Hematopoietic multipotent progenitor cell treated with erythropoietin and hydrocortisone succinate and interleukin-3 and kit ligand, for 4 days (in vitro differentiated cells): ENCODE measurements around the gene COL17A1.
A peak's percentile ranks its signal among the peaks of the same experiment; 100 is the strongest.

Source experiments
- DNase-seq: peaks from one replicate; pipeline ENCODE4 v3.0.0-alpha.2; 2015

The COL17A1 gene

GRCh38 chr10:104092749-104093148 lies 7.1 kb upstream of the COL17A1 start:
- no peak for DNase-seq

DNA sequence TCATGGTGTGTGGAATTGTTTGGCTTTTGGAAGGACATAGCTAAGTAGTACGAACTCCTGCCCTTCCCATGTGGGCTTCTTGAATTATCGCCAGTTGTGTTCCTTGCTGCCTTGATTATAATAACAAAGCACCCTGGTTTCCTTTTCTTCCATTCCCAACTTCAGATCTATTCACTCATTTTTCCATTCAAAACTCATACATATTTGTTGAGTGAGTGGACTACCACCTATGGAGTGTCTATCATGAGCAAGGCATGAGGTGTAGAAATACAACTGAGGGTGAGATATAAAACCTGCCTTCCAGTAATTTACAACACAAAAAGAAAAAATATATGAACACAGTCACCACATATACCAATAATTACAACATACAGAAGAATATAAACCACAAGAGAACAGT lies 4.9 kb upstream of the COL17A1 start:
- no peak for DNase-seq

GRCh38 chr10:104089621-104090020 lies 3.9 kb upstream of the COL17A1 start:
- no peak for DNase-seq

- no peak for DNase-seq
Measured at GRCh38 chr10:104088239-104088638, 2.6 kb upstream of the COL17A1 start.

DNA sequence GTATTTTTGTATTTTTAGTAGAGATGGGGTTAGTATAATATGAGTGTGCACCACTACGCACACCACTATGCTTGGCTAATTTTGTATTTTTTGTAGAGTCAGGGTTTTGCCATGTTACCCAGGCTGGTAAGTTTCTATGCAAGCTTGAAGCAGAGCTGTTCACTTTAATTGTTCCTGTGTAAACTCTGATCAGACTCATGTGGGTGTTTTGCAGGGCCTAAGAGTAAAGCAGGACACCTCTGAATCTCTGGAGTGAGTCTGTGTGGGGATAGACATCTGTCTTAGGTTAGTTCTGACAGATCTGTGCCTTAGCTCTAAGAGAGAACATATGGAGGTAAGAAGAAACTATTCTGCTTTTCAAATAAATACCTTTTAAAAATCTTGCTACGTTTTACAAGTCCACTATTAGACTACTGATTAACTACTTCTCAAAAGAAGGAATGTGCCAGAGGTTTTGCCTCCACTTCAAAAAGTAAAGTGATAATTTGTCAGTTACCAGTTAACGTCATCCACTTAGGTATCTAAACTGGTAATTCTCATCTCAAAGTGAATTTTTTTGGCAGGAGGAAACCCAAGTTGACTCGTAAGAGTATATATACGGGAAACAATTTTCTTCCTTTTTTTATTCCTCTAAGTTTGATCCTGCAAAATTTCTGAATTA lies 1.1 kb downstream of the COL17A1 start:
- no peak for DNase-seq

GRCh38 chr10:104081998-104082397 lies 3.7 kb downstream of the COL17A1 start:
- DNase-seq, result no peak

- peak; percentile 62 for DNase-seq
Measured at GRCh38 chr10:104080762-104081161, 4.9 kb downstream of the COL17A1 start.

- no peak for DNase-seq
Measured at GRCh38 chr10:104077663-104078151, 8.0 kb downstream of the COL17A1 start.

DNA sequence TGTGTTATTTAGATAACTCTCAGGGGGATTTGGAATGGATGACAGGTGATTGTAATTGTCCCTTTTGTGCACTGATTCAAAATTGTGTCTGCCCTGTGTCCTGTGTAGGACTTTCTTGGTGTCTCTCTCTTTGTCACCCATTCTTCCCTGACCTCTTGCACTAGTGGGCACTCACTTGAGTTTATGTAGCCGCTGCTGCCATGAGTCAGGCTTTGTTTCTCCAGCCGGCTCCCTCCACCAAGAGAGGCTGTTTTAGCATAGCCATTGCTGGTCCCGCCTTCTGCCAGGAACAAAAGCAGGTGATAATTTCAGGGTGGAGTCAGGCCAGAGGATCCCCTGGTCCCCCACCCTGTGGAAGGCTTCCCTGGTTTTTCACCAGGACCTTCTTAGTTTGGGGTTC lies 8.4 kb downstream of the COL17A1 start:
- DNase-seq, result no peak

DNA sequence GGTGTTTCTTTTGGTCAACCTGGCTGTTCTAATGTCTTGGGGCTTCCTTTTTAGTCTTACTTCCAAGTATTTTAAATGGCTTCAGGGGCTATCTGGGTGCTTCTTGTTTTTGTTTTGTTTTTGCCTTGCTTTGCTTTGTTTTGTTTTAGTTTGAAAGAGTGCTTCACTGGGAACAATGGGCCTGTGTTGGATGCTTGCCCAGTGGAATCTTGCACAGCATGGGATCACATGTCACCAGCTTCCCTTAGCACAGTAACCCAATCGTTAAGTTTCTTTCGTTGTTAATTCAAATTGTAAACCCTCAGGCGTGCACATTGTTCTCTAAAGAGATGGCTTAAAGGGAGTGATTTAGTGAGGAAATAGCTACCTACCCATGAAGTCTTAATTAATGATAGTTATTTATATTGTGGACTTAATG lies 8.9 kb downstream of the COL17A1 start:
- DNase-seq, result no peak

- no peak for DNase-seq
Measured at GRCh38 chr10:104074505-104074904, 11.2 kb downstream of the COL17A1 start.

- DNase-seq, result no peak
Measured at GRCh38 chr10:104072786-104073185, 12.9 kb downstream of the COL17A1 start.

DNA sequence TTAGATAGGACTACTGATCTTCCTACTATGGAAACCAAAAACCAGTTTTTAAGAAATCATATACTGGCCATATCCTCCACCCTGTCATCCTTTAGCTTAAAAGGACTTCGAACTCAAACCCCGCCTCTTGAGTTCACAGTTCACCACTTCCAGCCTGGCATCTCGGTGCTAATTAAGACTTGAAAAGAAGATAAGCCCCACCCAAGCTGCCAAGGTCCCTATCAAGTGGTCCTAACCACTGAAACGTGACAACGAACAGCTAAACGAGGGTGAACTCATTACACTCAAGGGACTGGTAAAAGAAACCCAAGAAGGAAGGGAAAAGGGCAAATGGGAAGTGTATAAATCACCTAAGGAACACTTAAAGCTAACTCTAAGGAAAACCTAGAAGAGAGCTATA lies 16.1 kb downstream of the COL17A1 start:
- DNase-seq, result peak; percentile 28

DNA sequence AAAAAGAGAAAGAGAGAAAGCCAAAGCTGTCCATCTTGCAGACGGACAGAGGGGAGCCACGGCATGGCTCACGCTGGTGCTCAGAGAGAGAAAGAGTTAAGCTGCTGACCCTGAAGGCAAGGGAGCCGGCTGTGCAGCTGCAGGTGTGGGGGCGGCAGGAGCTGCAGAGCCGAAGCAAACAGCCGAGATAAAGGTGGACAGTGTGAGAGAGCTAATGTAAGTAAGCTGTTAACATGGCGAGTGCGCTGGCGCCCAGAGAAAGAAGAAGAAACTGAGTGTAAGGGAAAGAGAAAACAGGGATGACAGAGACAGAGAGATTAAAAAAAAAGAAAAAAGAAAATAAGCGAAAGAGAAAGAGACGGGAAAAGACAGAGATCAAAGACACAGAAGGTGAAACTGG lies 18.2 kb downstream of the COL17A1 start:
- no peak for DNase-seq

DNA sequence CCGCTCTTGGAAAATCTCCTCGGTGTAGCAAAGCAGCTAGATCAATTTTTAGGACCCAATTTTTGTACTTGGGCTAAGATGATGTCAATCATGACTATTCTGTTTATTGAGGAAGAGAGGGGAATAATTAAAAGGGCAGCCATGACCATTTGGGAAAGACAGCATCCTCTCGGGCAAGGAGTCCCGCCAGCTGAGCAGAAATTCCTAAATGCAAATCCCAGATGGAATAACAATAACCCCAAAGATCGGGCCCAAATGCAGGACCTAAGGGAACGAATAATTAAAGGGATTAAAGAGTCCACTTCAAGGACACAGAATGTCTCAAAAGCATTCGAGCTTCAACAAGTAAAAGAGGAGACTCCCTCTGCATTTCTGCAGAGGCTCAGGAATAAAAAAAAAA lies 18.7 kb downstream of the COL17A1 start:
- no peak for DNase-seq

GRCh38 chr10:104065748-104066147 lies 19.9 kb downstream of the COL17A1 start:
- DNase-seq, result no peak

DNA sequence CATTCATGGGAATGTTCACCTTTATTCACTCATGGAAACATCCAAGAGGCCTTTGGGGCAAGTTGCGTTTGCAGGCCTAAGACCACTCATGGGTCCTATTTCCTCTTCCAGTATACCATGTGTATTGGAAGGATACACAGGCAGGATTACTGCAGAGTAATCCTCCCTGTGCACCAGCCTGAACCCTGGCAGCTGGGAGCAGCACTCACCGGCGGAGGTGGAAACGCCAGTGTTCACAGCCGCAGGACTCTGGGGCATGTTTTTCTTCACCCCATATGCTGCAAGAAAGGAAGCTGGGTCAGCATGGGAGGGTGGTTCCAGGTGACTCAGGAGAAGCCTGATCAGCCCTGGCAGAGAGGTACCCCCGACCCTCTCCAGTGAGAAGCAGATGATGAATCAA lies 24.5 kb downstream of the COL17A1 start:
- no peak for DNase-seq

DNA sequence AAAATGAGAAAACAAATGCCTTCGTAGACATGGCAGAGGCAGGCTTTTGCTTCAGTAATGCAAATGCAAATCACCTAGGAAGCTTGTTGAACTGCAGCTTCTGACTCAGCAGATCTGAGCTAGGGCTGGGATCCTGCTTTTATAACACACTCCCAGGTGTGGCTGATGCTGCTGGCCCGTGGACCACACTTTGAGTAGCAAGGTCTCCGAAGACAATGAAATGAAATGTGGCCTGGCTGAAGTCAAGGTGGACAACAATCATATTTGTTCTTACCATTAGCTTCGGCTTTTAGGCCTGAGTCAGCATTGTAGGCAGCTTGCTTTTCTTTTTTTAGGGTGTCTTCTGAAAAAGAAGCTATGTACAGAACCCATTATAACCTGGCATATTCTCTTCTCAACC lies 26.3 kb downstream of the COL17A1 start:
- DNase-seq, result no peak

DNA sequence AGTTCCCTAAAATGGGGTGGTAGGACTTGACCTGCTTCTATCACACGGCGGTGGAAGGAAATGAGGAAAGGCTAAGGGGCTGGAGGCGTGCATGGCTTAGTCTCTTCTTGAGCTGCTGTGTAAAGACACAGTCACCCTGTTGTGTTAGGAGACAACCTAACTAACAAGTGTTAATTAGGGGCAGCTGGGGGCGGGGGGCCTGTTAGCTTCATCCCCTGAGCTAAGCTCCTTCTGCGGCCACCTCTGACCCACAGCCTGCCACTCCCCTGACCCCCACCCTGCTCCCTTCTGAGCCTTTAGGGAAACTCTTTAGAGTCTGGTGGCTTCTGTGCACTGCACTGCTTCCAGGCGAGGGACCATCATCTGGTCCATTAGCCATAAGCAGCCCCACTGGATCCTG lies 28.0 kb downstream of the COL17A1 start:
- DNase-seq, result no peak

- DNase-seq, result no peak
Measured at GRCh38 chr10:104056619-104057273, 28.9 kb downstream of the COL17A1 start.

DNA sequence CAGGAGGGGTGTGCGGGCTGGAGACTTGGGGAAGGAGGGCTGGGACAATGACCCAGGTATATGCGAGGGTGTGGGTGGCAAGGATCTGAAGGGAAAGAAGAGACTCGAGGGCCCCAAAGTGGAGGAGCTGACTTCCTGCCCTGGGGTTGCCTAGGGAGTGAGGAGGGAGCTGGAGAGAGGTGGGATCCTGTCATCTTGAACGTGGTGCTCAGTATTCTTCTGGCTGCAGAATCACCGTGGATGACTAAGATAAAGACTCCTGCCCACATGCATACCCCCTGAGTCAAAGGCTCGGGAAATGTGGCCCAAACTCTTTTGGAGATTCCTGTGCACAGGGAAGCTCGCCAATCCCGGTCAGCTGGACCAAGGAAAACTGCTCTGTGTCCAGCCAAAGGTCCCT lies 31.2 kb downstream of the COL17A1 start:
- DNase-seq, result no peak

DNA sequence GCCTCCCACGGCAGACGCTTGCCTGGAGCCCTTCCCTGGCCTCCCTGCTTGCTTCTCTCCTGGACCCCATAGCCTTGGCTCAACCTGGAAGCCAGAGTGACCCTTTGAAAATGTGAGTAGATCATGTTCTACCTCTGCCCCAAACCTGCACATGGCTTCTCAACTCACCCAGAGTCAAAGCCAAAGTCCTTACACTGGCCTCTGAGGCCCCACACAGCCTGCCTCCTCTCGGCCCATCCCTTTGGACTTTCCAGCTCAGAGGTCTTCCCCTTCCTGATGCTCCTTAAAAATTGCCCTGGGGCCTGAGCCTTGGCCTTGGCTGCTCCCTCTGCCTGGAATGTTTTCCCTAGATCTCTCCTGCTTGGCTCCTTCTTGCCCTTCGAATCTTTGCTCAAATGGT lies 32.5 kb downstream of the COL17A1 start:
- no peak for DNase-seq

DNA sequence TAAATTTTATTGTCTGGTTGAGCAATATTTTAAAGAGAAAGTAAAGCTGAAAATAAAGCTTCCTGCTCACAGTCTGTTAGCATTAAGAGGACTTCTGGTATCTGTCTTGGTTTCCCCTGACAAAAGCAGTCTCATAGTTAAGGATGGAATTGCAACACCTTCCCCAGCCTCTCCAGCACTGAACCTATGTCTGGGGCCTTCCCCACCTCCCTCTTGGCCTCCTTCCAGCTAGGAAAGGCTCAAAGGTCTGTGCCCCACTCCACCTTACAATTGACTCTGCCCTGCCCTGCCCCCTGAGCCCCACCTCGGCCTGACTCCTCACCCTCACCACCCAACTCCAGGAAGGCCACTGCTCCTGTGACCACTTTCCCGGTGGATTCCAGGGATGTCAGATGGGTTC lies 33.2 kb downstream of the COL17A1 start:
- no peak for DNase-seq

- peak; percentile 44 for DNase-seq
Measured at GRCh38 chr10:104049504-104050250, 36.0 kb downstream of the COL17A1 start.
